Thyroid gland (tissue), 4 donors: Measurements from ENCODE around the gene DNAAF2. TPM values are rescaled to one million over a fixed set of nuclear protein-coding genes. Genes with fewer than 3 reads are reported as not detected.
"Not testable (repeated sequence)": the region's sequence is repeated elsewhere in the genome, so short reads cannot be mapped to it uniquely, and the experiment has no call there.

Experiments
- DNase-seq, 2 donors: peaks; one replicate each; pipeline ENCODE4 v3.0.0-alpha.2; 2019
- H3K27ac ChIP-seq, 3 donors: fragments of 200-600 bp; sonication (generic); 1 replicate in 2 of 3; 2 replicates in 1 of 3; pipeline ENCODE4 v1.5.1; 2016 to 2019; ENCODE audit warnings: mild to moderate bottlenecking in 1 of 3, moderate library complexity in 1 of 3
- H3K27me3 ChIP-seq: fragments of 200-600 bp; sonication (generic); one replicate; pipeline ENCODE4 v1.5.1; 2019
- H3K36me3 ChIP-seq, 2 donors: fragments of 200-600 bp; sonication (generic); one replicate each; pipeline ENCODE4 v1.5.1; 2016 to 2019
- H3K4me1 ChIP-seq, 2 donors: fragments of 200-600 bp; sonication (generic); one replicate each; pipeline ENCODE4 v1.5.1; 2017 to 2019
- H3K4me3 ChIP-seq, 3 donors: fragments of 200-600 bp; sonication (generic); replicated peaks in 1 of 3; 1 replicate in 2 of 3; 2 replicates in 1 of 3; pipeline ENCODE4 v1.5.1; 2016; ENCODE audit warnings: mild to moderate bottlenecking in 1 of 3
- H3K9me3 ChIP-seq: fragments of 200-600 bp; sonication (generic); one replicate; pipeline ENCODE4 v1.5.1; 2017
- POLR2A ChIP-seq, 2 donors: fragments of 450-650 bp; IDR thresholded peaks; one replicate each; pipeline ENCODE4 v1.6.1; 2017; ENCODE audit warnings: antibody characterized with exemption in 2 of 2, mild to moderate bottlenecking in 2 of 2, moderate library complexity in 1 of 2
- WGBS, 2 donors: methylation state at CpG; one replicate each; pipeline ENCODE4 v1.1.5; 2017; 5-methylcytosine and 5-hydroxymethylcytosine counted together
- intact Hi-C: fragments of 100-400 bp; cut with DNase I; formaldehyde crosslinking; loops from one replicate; pipeline ENCODE4 v1.15.1; 2023
- total RNA-seq, 4 donors: library from RNA; depleted of rRNA; stranded (reverse); fragments of >200 nt; gene quantifications; one replicate each; pipeline ENCODE4 v1.2.3, GENCODE V29; 2016
- TF ChIP-seq, protein P1 (sequence below), 6 experiments: fragments of 200-600 bp in 3 of 6; fragments of 450-650 bp in 3 of 6; sonication (generic) in 3 of 6; IDR thresholded peaks; one replicate each; pipeline ENCODE4 v1.5.1; 2016 to 2019; ENCODE audit warnings: antibody characterized with exemption in 6 of 6, mild to moderate bottlenecking in 2 of 6, inconsistent platforms in 1 of 6, moderate library complexity in 1 of 6

Gene DNAAF2
- total RNA-seq, 4 donors from 2014 or later = 5.6 to 15.3 (median 11.5) TPM

DNA sequence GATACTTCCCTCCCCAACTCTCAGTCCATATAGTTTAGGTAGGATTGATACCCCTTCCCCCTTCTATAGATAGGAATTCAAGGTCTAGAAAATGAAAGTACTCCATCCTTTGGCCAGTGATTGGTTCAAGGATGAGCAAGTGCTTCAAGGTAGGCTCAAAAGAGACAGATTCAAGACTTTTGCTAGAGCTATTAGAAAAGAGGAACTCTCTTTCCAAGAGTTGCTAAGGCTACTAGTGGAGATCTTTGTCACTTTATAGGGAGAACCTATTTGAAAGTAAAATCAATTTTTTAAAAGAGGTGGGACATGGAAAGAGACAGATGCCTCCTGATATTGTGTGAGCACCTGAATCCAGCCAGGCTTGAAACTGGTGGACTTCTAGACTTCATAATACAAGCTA, 35.4 kb upstream of the DNAAF2 start:
- Histone ChIP-seq H3K4me1 (no peaks in the 10 kb centered on the region), H3K4me3 (no peak overlapping the region), H3K27me3 (no peaks in the 10 kb centered on the region), H3K36me3 (no peaks in the 10 kb centered on the region), H3K27ac (no peak overlapping the region), H3K9me3 (no peaks in the 10 kb centered on the region)
- intact Hi-C loops = no loop called here
- DNase-seq = no peak
- TF ChIP-seq, protein P1, sequence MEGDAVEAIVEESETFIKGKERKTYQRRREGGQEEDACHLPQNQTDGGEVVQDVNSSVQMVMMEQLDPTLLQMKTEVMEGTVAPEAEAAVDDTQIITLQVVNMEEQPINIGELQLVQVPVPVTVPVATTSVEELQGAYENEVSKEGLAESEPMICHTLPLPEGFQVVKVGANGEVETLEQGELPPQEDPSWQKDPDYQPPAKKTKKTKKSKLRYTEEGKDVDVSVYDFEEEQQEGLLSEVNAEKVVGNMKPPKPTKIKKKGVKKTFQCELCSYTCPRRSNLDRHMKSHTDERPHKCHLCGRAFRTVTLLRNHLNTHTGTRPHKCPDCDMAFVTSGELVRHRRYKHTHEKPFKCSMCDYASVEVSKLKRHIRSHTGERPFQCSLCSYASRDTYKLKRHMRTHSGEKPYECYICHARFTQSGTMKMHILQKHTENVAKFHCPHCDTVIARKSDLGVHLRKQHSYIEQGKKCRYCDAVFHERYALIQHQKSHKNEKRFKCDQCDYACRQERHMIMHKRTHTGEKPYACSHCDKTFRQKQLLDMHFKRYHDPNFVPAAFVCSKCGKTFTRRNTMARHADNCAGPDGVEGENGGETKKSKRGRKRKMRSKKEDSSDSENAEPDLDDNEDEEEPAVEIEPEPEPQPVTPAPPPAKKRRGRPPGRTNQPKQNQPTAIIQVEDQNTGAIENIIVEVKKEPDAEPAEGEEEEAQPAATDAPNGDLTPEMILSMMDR (IDR thresholded peaks at IDR 0.05) = no peak
- TF ChIP-seq POLR2A (IDR thresholded peaks at IDR 0.05) = no peak

DNA sequence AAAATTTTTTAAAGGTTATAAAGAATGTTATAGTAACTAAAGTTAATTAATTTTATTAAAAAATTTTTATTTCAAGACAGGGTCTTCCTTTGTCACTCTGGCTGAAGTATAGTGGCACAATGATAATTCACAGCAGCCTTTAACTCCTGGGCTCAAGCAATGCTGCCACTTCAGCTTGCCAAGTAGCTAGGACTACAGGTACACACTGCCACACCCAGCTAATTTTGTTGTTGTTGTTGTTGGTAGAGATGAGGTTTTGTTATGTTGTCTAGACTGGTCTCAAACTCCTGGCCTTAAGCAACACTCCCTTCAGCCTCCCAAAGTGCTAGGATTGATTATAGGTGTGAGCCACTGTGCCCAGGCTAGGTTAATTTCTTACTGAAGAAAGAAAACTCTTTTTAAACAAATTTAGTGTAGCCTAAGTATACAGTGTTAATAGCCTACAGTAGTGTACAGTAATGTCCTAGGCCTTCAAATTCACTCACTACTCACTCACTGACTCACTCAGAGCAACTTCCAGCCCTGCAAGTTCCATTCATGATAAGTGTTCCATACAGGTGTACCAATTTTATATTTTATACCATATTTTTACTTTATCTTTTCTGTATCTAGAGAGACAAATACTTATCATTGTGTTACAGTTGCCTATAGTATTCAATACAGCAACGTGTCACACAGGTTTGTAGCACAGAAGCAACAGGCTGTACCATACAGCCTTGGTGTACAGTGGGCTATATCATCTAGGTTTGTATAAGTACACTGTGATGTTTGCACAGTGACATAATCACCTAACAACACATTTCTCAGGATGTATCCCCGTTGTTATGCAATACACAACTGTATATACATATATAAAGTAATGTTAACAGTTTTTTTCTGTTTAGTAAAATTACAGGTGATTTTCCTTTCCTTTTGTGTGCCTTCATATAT, 24.7 kb upstream of the DNAAF2 start:
- no peak for DNase-seq
- no peaks in the 10 kb centered on the region for H3K9me3 ChIP-seq
- intact Hi-C loops = no loop called here
- H3K4me3 ChIP-seq = no peak overlapping the region
- no peaks in the 10 kb centered on the region for H3K36me3 ChIP-seq
- no peaks in the 10 kb centered on the region for H3K4me1 ChIP-seq
- no peak overlapping the region for H3K27ac ChIP-seq
- H3K27me3 ChIP-seq = no peaks in the 10 kb centered on the region
- 91 to 97% methylated on average over 2 of the region's 2 CpGs for WGBS, 2 donors
- TF ChIP-seq, protein P1 (IDR thresholded peaks at IDR 0.05) = no peak
- no peak for TF ChIP-seq POLR2A (IDR thresholded peaks at IDR 0.05)

DNA sequence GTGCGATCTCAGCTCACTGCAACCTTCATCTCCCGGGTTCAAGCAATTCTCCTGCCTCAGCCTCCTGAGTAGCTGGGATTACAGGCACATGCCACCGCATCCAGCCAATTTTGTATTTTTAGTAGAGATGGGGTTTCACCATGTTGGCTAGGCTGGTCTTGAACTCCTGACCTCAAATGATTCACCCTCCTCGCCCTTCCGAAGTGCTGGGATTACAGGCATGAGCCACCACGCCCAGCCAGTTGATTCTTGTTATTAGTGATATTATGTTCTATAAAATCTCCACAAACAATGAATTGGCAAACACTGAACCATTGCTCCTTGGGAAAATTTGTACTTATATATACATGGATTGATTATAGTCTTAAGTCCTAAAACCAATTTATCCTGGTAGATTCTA, 22.5 kb upstream of the DNAAF2 start:
- intact Hi-C loops, H3K27me3 ChIP-seq, H3K4me1 ChIP-seq, H3K27ac ChIP-seq, H3K4me3 ChIP-seq, H3K36me3 ChIP-seq, H3K9me3 ChIP-seq, DNase-seq: not testable (repeated sequence)
- WGBS, 2 donors = 97 to 98% methylated on average over 6 of the region's 6 CpGs

DNA sequence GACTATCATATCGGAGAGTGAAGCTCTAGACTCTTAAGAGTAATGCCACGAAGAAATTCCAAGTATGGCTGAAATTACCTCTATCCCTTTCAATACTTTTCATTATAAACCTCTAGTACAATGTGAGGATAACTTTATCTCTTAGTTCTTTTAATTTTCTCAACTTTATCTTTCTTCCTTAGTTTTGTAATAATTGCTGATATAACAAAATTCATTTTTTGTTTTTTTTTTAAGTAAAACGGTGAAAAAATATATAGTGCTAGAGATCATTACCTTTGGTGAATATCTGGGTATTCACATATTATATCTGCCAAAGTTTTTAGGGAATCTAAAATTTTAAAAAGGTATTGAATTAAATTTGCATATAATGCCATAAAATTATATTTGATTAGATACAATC, 19.5 kb upstream of the DNAAF2 start:
- H3K27me3 ChIP-seq = no peaks in the 10 kb centered on the region

DNA sequence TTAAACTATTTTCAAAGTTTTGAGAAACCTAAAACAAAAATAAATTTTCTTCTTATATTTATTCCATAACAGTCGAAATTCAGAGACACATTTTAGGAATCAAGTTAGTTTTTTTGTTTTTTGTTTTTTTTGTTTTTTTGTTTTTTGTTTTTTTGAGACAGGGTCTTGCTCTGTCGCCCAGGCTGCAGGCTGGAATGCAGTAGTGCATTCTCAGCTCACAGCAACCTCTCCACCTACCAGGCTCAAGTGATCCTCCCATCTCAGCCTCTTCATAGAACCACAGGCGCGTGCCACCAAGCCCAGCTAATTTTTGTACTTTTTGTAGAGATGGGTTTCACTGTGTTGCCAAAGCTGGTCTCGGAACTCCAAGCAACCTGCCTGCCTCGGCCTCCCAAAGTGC, 18.5 kb upstream of the DNAAF2 start:
- H3K4me1 ChIP-seq = no peaks in the 10 kb centered on the region

More for the DNA sequence above, 19.5 kb upstream of the DNAAF2 start:
- DNase-seq = no peak
- 96 to 98% methylated on average over 3 of the region's 3 CpGs for WGBS, 2 donors
- intact Hi-C loops = no loop called here
- H3K9me3 ChIP-seq = no peaks in the 10 kb centered on the region
- no peak overlapping the region for H3K27ac ChIP-seq
- H3K4me1 ChIP-seq = no peaks in the 10 kb centered on the region
- TF ChIP-seq, protein P1 (IDR thresholded peaks at IDR 0.05) = no peak
- no peak for TF ChIP-seq POLR2A (IDR thresholded peaks at IDR 0.05)
- no peak overlapping the region for H3K4me3 ChIP-seq
- H3K36me3 ChIP-seq = no peaks in the 10 kb centered on the region

More for the DNA sequence above, 18.5 kb upstream of the DNAAF2 start:
- no peak for DNase-seq
- Histone ChIP-seq H3K27me3 (no peaks in the 10 kb centered on the region), H3K27ac (no peak overlapping the region), H3K36me3 (no peaks in the 10 kb centered on the region), H3K9me3 (no peaks in the 10 kb centered on the region), H3K4me3 (no peak overlapping the region)
- intact Hi-C loops = no loop called here
- TF ChIP-seq POLR2A (IDR thresholded peaks at IDR 0.05) = no peak
- TF ChIP-seq, protein P1 (IDR thresholded peaks at IDR 0.05) = no peak
- WGBS, 2 donors = 94 to 99% methylated on average over 6 of the region's 6 CpGs
